Measurements from ENCODE around the gene CFAP61. TPM values are rescaled to one million over a fixed set of nuclear protein-coding genes. Genes with fewer than 3 reads are reported as not detected.

Gene CFAP61
- total RNA-seq, 1 experiment from 2014 or later = 1.5 TPM

- DNase-seq (ENCODE audit: low read depth) = no peak
These were observed 221.0 kb downstream of the CFAP61 start for GRCh38 chr20:20273286-20273685.

GRCh38 chr20:20274821-20275220, 222.5 kb downstream of the CFAP61 start:
- DNase-seq (ENCODE audit: low read depth) = no peak

DNA sequence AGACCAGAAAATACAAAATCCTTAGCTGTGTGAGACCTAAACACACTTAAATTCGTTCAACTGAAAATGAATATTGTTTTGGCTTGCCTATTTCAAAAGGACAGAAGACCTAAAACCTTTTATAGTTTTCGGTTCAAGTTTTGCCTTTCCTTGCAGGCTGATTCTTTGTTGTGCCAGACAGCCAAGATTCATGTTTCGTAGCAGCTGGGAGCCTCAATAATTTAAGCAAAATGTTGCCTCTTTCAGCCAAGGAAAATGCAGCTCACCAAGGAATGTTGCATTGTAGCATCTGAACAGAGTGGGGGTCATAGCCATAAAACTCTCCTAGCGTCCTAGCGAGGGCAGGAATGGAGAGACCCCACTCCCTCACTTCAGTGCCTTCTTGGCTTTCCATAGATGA, 223.3 kb downstream of the CFAP61 start:
- DNase-seq (ENCODE audit: low read depth) = no peak

- no peak for DNase-seq (ENCODE audit: low read depth)
These were observed 224.6 kb downstream of the CFAP61 start for GRCh38 chr20:20276811-20277530.

GRCh38 chr20:20277894-20278335, 225.6 kb downstream of the CFAP61 start:
- DNase-seq (ENCODE audit: low read depth) = no peak

- DNase-seq (ENCODE audit: low read depth) = no peak
These were observed 233.7 kb downstream of the CFAP61 start for GRCh38 chr20:20286061-20286460.

DNA sequence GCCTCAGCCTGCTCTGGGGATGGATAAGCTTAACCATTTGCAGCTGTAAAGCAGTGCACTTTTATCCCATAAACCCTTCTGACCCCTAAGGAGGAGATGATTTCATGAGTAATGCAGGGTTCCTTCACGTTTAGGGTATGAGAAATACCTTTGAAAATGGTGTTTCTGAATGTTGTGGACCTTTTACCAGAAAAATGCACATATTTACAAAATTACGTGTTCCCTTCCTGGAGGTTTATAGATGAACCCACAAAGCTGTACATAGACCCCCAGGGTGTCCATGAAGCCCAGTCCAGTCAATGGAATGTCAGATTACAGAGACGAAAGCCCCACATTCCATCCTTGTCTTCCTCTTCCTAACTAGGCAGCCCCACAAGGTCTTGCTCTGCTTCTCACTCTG, 237.0 kb downstream of the CFAP61 start:
- DNase-seq (ENCODE audit: low read depth) = no peak

- peak; percentile 31 for DNase-seq (ENCODE audit: low read depth)
These were observed 240.1 kb downstream of the CFAP61 start for GRCh38 chr20:20292472-20292871.

GRCh38 chr20:20293141-20293540, 240.8 kb downstream of the CFAP61 start:
- no peak for DNase-seq (ENCODE audit: low read depth)

- DNase-seq (ENCODE audit: low read depth) = no peak
These were observed 241.5 kb downstream of the CFAP61 start for GRCh38 chr20:20293691-20294385.

DNA sequence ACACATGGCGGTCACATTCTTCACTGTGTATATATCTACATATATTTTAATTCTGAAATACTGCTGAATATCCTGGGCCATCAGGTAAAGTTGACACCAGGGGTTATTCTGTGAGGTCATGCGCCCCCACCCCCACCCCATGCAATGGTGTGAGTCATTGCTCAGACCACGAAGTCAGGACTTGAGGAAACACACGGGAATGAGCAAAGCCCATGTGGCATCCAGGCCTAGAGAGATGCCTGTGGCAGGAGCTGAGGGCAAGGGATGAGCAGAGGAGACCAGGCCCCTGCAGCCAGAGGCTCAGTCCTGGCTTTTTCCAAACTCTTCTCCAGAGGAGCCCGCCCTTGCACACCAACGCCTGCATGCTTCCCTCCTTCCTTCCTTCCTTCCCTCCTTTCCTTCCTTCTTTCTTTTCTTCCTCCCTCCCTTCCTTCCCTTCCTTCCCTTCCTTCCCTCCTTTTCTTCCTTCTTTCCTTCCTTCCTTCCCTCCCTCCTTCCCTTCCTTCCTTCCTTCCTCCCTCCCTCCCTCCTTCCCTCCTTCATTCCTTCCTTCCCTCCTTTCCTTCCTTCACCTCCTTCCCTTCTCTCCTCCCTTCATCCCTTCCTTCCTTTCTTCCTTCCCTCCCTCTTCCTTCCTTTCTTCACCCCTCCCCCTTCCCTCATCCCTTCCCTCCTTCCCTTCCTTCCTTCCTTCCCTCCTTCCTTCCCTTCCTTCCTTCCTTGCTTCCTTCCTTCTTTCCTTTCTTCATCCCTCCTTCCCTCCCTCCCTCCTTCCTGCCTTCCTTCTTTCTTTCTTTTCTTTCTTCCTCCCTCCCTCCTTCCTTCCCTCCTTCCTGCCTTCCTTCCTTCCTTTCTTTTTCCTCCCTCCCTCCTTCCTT, 243.5 kb downstream of the CFAP61 start:
- DNase-seq (ENCODE audit: low read depth) = peak; percentile 34

DNA sequence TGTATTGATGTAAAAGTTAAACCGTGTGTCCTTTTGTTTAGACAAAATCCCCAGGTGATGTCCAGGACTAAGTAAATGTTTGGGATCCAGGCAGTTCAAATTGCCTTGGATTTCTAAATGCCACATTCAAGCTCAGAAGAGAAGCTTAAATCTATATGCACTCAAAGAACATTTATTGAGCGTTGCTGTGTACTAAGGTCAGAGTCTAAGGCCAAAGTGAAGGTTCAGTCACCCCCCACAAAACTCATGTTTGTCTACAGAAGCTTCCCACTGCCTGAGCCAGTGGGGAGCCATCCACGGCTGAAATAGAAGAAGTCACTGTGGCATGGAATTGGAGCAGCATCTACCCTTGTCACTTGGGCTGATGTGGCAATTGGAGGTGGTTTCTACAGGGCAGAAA, 244.8 kb downstream of the CFAP61 start:
- DNase-seq (ENCODE audit: low read depth) = no peak

GRCh38 chr20:20297752-20298151, 245.4 kb downstream of the CFAP61 start:
- no peak for DNase-seq (ENCODE audit: low read depth)

DNA sequence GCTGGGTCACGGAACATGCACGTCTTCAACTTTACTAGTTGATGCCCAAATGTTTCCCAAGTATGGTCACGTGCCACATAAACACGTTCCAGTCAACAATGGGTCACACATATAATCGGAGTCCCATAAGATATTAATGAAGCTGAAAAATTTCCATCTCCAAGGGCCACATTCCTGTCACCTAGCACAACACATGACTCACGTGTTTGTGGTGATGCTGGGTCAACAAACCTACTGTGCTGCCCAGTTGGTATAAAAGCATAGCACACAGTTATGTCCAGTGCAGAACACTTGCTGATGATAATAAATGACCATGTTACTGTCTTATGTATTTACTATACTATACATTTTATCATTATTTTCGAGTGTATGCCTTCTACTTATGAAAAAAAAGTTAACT, 247.6 kb downstream of the CFAP61 start:
- no peak for DNase-seq (ENCODE audit: low read depth)

DNA sequence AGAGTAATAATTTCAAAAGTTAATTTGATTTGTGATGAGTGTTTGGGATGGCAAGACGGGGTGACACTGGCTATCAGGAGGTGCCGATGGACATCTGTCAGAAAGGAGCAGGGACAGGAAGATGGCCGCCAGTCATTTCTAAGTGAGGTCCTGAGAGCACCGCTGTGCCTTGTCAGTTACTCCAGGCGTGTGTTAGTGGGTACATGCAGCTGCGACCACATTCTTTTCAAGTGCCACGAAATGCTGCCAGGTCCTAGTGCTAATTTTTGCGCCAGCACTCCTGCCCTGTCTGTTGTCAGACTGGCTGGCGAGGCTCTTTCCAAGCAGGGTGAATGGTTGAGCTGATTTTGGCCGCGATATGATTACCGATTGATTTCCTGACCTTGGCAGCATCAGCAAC, 251.0 kb downstream of the CFAP61 start:
- DNase-seq (ENCODE audit: low read depth) = no peak

DNA sequence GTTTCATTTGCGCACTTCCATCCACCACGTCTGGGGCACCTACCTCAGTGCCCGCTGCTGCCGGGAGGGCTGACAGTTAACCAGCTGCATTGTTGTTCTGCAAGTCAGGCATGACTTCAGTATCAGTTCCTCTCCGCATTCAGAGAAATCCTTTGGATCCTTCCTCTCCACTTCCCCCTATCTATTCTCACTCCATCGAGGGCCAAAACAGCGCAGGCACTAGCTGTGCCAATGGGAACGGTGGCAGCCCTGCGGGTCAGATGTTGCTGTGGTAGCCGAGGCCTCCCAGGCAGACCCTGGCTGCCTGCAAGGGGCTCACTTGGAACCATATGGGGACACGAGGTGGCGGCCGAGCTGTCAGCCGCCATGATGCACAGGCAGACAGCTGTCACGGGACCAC, 251.4 kb downstream of the CFAP61 start:
- DNase-seq (ENCODE audit: low read depth) = peak; percentile 21

DNA sequence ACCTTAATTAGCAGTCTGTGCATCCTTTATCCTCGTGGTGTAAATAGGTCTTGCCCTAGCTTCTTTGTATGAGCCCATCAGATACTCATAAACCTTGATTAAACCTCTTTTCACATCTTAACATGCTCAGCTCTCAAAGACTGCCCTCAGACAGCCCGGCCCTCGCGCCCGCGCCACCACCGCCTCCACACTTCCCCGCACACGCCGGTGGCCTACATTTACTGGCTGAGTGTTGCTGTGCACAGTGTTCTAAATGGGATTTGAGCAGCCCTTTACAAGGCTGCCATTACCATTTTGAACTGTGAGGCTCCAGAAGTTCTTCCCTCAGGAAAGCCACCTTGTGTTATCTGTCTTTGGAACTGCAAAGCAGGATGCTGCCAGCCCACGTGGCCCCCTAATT, 252.6 kb downstream of the CFAP61 start:
- DNase-seq (ENCODE audit: low read depth) = no peak

GRCh38 chr20:20312562-20312961, 260.2 kb downstream of the CFAP61 start:
- no peak for DNase-seq (ENCODE audit: low read depth)

DNA sequence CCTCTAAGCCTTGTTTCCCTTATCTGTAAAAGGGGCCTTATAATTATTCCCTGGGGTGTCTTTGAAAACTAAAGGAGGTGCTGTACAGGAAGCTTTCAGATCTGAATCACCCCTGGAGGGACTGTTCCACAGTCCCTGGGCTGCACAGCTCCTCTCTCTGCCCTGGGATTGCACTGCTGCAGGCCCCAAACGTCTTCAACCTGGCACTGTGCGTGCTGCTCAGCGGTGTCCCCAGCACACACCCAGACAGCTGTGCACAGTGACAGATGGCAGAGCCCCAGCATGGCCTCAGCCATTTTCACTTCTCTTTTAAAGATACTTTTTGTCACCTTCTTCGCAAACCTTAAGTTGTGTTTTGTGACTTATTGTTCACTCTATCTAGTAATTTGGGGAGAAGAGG, 264.9 kb downstream of the CFAP61 start:
- DNase-seq (ENCODE audit: low read depth) = no peak

GRCh38 chr20:20317621-20318364, 265.5 kb downstream of the CFAP61 start:
- no peak for DNase-seq (ENCODE audit: low read depth)

DNA sequence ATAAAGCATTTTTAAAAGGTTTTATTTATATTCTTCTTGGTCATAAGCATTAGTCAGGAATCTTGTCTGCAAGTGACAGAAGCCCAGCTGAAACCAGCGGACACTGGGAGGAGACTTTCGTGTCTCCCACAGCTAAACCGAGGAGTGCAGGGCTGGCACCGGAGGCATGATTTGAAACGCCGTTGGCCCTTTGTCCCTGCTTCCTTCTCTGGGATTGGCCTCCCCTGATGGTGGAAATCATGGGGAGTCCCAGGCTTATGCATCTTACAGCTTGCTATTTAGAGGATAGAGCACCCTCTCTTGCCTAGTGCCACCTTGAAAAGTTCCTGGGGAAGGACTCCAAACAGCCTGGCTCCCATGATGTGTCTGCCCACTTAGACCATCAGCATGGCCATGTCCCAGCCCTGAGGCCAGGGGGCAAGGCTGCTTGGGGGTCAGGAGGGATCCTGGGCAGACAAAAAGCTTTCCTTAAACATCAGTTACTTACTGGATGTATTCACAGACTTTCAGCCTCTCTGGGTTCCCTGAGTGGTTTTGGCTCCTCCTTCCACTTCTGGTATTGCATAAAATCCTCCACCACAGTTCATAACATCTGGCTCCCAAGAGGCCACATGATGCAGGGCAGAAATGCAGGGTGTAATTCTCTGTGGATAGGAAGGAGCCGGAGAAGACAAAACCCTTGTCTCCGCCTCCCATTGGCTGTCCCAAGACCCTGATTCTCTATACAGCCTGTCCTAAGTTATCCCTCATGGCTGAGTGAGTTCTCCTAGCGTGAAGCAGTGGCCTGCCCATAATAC, 266.2 kb downstream of the CFAP61 start:
- DNase-seq (ENCODE audit: low read depth) = no peak

Data from Daoy (cell line).